Measurements from ENCODE around the gene ALKBH7. TPM values are rescaled to one million over a fixed set of nuclear protein-coding genes. Genes with fewer than 3 reads are reported as not detected.
A peak's percentile ranks its signal among the peaks of the same experiment; 100 is the strongest.

The ALKBH7 gene
- total and polyA plus RNA-seq, 9 donors: 0.55 to 118 (median 80.8) TPM

DNA sequence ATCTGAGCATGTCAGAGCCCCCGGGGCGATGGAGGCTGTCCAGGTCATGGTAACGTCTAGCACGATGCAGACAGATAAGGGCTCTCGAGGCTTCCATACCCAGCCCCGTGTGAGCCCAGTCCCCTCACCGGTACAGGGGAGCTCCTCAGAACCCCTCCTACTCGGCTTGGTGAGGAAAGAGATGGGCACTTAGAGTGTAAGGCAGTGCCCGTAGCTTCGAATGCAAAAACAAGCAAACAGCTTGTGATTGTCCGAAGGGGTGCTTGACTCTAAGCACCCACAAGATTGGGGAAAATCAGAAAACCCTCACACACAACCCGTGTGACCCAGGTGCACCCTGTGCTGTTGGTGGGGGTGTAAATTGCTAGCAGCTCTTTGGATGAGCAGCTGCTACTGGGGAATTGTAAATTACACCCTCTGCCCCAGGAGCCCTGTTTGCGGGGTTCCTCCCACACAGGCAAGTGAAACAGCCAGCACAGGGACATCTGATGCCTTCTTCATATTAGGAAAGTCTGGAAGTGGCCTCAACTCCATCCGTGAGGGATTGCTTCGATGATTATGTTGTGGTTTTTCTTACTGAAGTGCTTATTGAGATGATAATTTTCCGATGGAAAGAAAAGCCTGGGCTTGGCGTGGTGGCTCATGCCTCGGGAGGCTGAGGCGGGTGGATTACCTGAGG lies 4.1 kb downstream of the ALKBH7 start:
- Histone ChIP-seq H3K4me3 (no peak overlapping the region), H3K4me1 (ENCODE audit: insufficient read depth) (peaks cover 5% of the 10 kb centered on the region), H3K36me3 (no peaks in the 10 kb centered on the region), H3K27me3 (no peaks in the 10 kb centered on the region), H3K27ac (no peak overlapping the region), H3K9me3 (peaks cover 0 to 10% of the 10 kb centered on the region in 2 donors)
- peak in 1 of 5 donors; percentile 38 for DNase-seq
- TF ChIP-seq POLR2A (IDR thresholded peaks at IDR 0.05): no peak
- no peak for TF ChIP-seq CTCF (IDR thresholded peaks at IDR 0.05)
- TF ChIP-seq EP300 (IDR thresholded peaks at IDR 0.05): no peak
- WGBS, 3 donors: 31 to 38% (median 36%) methylated on average over 19 of the region's 19 CpGs
- intact Hi-C loops (cut with DNase I): loop anchor here in 1 of 4 donors (10.0 kb wide), 2 partner anchors 48 to 102 kb away; partner anchors contain the start of genes KHSRP and MLLT1

DNA sequence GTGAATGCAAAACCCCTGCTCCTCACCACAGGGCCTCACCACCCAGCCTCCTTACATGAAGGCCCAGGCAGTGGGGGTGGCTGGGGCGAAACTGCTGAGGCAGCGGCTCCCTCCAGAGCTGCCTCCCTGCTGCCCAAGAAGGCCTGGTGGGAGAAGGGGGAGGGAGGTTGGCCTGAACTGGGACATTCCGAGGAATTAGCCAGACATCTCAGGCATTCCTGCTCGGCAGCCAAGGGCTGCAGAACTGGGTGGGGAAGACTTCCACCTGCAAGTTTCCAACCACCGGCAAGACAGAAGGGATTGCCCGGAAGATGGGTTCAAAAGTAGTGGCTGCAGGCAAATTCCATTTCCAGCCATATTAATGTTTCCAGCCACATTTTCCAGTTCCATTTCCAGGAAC lies 5.4 kb downstream of the ALKBH7 start:
- intact Hi-C loops (cut with DNase I): loop anchor here in 1 of 4 donors (10.0 kb wide), 2 partner anchors 47 to 103 kb away; partner anchors contain the start of genes KHSRP and MLLT1
- no peak overlapping the region for H3K27ac ChIP-seq
- no peaks in the 10 kb centered on the region for H3K36me3 ChIP-seq
- H3K27me3 ChIP-seq: no peaks in the 10 kb centered on the region
- DNase-seq: peak in 1 of 5 donors; percentile 64
- 14 to 19% (median 16%) methylated on average over 6 of the region's 6 CpGs for WGBS, 3 donors
- H3K4me3 ChIP-seq: no peak overlapping the region
- H3K9me3 ChIP-seq: peaks cover 0 to 10% of the 10 kb centered on the region in 2 donors
- H3K4me1 ChIP-seq (ENCODE audit: insufficient read depth): peaks cover 5% of the 10 kb centered on the region
- TF ChIP-seq EP300 (IDR thresholded peaks at IDR 0.05) (no peak), CTCF (IDR thresholded peaks at IDR 0.05) (no peak), POLR2A (IDR thresholded peaks at IDR 0.05) (no peak)

- Histone ChIP-seq H3K9me3 (peaks cover 0 to 10% of the 10 kb centered on the region in 2 donors), H3K27ac (no peak overlapping the region), H3K36me3 (no peaks in the 10 kb centered on the region), H3K27me3 (no peaks in the 10 kb centered on the region), H3K4me1 (ENCODE audit: insufficient read depth) (peaks cover 5% of the 10 kb centered on the region), H3K4me3 (no peak overlapping the region)
- no peak for TF ChIP-seq POLR2A (IDR thresholded peaks at IDR 0.05)
- TF ChIP-seq CTCF (IDR thresholded peaks at IDR 0.05): no peak
- no peak for TF ChIP-seq EP300 (IDR thresholded peaks at IDR 0.05)
- 69 to 74% (median 71%) methylated on average over 9 of the region's 9 CpGs for WGBS, 3 donors
- intact Hi-C loops (cut with DNase I): loop anchor here in 1 of 4 donors (10.0 kb wide), 2 partner anchors 46 to 104 kb away; partner anchors contain the start of genes KHSRP and MLLT1
- peak in 1 of 5 donors; percentile 44 for DNase-seq
These were observed 5.9 kb downstream of the ALKBH7 start for GRCh38 chr19:6378486-6378885.

GRCh38 chr19:6379744-6380143 lies 7.2 kb downstream of the ALKBH7 start:
- Histone ChIP-seq H3K9me3 (peaks cover 0 to 10% of the 10 kb centered on the region in 2 donors), H3K36me3 (no peaks in the 10 kb centered on the region), H3K27ac (no peak overlapping the region), H3K27me3 (no peaks in the 10 kb centered on the region), H3K4me3 (no peak overlapping the region), H3K4me1 (ENCODE audit: insufficient read depth) (no peaks in the 10 kb centered on the region)
- intact Hi-C loops (cut with DNase I): loop anchor here in 1 of 4 donors (10.0 kb wide), 2 partner anchors 45 to 105 kb away; partner anchors contain the start of genes KHSRP and MLLT1
- DNase-seq: no peak
- WGBS, 3 donors: 82 to 100% (median 96%) methylated on average over 3 of the region's 3 CpGs
- TF ChIP-seq CTCF (IDR thresholded peaks at IDR 0.05): no peak
- no peak for TF ChIP-seq POLR2A (IDR thresholded peaks at IDR 0.05)
- TF ChIP-seq EP300 (IDR thresholded peaks at IDR 0.05): no peak
